Osteoblast (primary cell): ENCODE results near the gene ROS1. TPM values are rescaled to one million over a fixed set of nuclear protein-coding genes. Genes with fewer than 3 reads are reported as not detected.

Experiments used
- DNase-seq: peaks from one replicate; pipeline ENCODE4 v3.0.0; 2011; ENCODE audit warnings: low spot score, mixed read lengths; ENCODE audit not compliant: insufficient read length; ENCODE audit errors: missing footprints
- H2AFZ ChIP-seq: 2 replicates; pipeline ENCODE4 v1.6.0; 2011; ENCODE audit warnings: mild to moderate bottlenecking, low read length
- H3K27ac ChIP-seq: 2 replicates; pipeline ENCODE4 v1.5.1; 2011; ENCODE audit warnings: mild to moderate bottlenecking, low read depth, low read length, moderate library complexity
- H3K27me3 ChIP-seq: 2 replicates; pipeline ENCODE4 v1.6.0; 2012; ENCODE audit warnings: mild to moderate bottlenecking, control low read depth, inconsistent platforms, low read length, moderate library complexity; ENCODE audit not compliant: insufficient read depth
- H3K36me3 ChIP-seq: 2 replicates; pipeline ENCODE4 v1.5.1; 2011; ENCODE audit warnings: mild to moderate bottlenecking, low read length, control low read depth, moderate library complexity; ENCODE audit not compliant: insufficient read depth
- H3K4me1 ChIP-seq: 2 replicates; pipeline ENCODE4 v1.5.1; 2011; ENCODE audit warnings: mild to moderate bottlenecking, low read length, control low read depth, moderate library complexity; ENCODE audit not compliant: insufficient read depth
- H3K4me2 ChIP-seq: 2 replicates; pipeline ENCODE4 v1.6.0; 2011; ENCODE audit warnings: mild to moderate bottlenecking, low read length; ENCODE audit not compliant: insufficient read depth
- H3K4me3 ChIP-seq: fragments of 200-600 bp; sonication (generic); 3 replicates; pipeline ENCODE4 v1.5.1; 2012; ENCODE audit warnings: mild to moderate bottlenecking, low read length, inconsistent platforms; ENCODE audit not compliant: insufficient read depth
- H3K79me2 ChIP-seq: 2 replicates; pipeline ENCODE4 v1.6.0; 2012; ENCODE audit warnings: mild to moderate bottlenecking, low read length, control low read depth, inconsistent platforms; ENCODE audit not compliant: insufficient read depth
- H3K9me3 ChIP-seq: 2 replicates; pipeline ENCODE4 v1.5.1; 2011; ENCODE audit warnings: low read depth, low read length, control low read depth
- H4K20me1 ChIP-seq: 2 replicates; pipeline ENCODE4 v1.6.0; 2012; ENCODE audit warnings: mild to moderate bottlenecking, low read length, control low read depth; ENCODE audit not compliant: insufficient read depth
- total RNA-seq: library from RNA; depleted of rRNA; stranded (reverse); fragments of >200 nt; gene quantifications from 2 replicates; pipeline ENCODE4 v1.2.3, GENCODE V29; 2012
- TF ChIP-seq, protein P1 (sequence below): IDR thresholded peaks from 2 replicates; pipeline ENCODE4 v1.5.1; 2011; ENCODE audit warnings: mild to moderate bottlenecking, low read depth, low read length, moderate library complexity; ENCODE audit errors: extremely low read depth

The ROS1 gene
- total RNA-seq = 0.59 and 1.4 TPM in 2 replicates

DNA sequence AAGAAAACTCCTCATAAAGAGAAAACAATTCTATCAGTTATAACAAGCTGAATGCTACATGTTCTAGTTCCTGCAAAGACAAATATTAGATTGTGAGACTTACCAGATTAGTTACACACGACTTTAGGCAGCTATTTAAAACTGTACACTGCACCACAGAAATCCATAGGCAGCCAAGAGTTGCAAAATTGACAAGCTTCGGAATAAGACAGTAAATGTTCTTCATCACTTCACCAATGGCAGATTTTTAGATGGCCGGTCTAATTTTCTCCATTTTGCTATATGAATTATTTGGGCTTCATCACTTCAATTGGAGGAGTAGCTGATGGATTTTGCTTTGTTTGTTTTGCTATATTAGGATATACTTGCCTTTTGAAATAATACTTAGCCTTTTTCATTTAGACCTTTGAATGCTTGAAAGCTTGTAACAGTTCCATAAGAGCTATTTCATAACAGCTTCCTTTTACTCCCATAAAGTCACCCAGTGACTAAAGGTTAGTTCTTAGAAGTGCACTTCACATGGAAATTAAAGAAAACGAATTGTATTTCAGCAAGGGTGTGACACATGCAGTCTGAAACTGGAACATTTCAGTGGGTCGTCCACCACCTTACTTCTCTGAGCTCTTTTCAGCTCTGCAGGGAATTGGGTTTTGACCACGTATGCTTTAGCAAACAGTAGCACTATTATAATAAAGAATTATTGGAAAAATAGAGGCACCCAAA is at the start of gene ROS1:
TSS of gene ROS1 (minus strand) at position 512 of the 723 bp plus-strand sequence. CDS start at position 226, 286 bp downstream.
- Histone ChIP-seq H3K4me3 (no peak within 1 kb of the TSS), H3K4me1 (peaks cover 14% of the 10 kb centered on the region), H2AFZ (peak within 1 kb of the TSS; percentile 54), H4K20me1 (no peaks in the 10 kb centered on the region), H3K27me3 (no peaks in the 10 kb centered on the region), H3K9me3 (no peaks in the 10 kb centered on the region), H3K27ac (no peak within 1 kb of the TSS), H3K4me2 (peak within 1 kb of the TSS; percentile 44), H3K79me2 (no peaks in the 10 kb centered on the region), H3K36me3 (no peaks in the 10 kb centered on the region)
- DNase-seq = no peak
- TF ChIP-seq, protein P1, sequence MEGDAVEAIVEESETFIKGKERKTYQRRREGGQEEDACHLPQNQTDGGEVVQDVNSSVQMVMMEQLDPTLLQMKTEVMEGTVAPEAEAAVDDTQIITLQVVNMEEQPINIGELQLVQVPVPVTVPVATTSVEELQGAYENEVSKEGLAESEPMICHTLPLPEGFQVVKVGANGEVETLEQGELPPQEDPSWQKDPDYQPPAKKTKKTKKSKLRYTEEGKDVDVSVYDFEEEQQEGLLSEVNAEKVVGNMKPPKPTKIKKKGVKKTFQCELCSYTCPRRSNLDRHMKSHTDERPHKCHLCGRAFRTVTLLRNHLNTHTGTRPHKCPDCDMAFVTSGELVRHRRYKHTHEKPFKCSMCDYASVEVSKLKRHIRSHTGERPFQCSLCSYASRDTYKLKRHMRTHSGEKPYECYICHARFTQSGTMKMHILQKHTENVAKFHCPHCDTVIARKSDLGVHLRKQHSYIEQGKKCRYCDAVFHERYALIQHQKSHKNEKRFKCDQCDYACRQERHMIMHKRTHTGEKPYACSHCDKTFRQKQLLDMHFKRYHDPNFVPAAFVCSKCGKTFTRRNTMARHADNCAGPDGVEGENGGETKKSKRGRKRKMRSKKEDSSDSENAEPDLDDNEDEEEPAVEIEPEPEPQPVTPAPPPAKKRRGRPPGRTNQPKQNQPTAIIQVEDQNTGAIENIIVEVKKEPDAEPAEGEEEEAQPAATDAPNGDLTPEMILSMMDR = no peak

GRCh38 chr6:117473401-117473800 is 47.7 kb upstream of the ROS1 start:
- no peak for DNase-seq
- Histone ChIP-seq H3K36me3 (no peaks in the 10 kb centered on the region), H3K4me1 (no peaks in the 10 kb centered on the region), H3K27ac (no peak overlapping the region), H3K79me2 (no peaks in the 10 kb centered on the region), H3K4me2 (no peak overlapping the region), H3K9me3 (no peaks in the 10 kb centered on the region), H2AFZ (no peak overlapping the region), H3K27me3 (no peaks in the 10 kb centered on the region), H3K4me3 (no peak overlapping the region), H4K20me1 (no peaks in the 10 kb centered on the region)
- TF ChIP-seq, protein P1 = no peak

DNA sequence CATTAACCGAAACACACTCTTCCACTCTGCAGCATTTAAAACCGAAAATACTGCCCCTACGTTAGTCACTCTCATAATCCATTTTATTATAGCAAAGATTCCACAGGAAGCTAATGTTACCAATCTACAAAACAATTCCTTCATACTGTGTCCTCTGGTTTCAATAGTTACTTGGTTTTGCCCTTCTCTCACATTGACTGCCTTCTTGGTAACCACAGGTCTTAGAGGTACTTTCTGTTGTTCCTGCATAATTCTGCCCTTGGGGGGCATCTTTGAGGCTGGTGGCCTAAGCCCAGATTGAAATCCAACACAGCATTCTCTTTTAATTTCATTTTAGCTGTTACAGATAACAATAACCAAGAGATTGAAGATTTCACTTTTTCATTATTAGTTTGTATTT is 46.9 kb upstream of the ROS1 start:
- Histone ChIP-seq H3K27me3 (no peaks in the 10 kb centered on the region), H4K20me1 (no peaks in the 10 kb centered on the region), H3K36me3 (no peaks in the 10 kb centered on the region), H3K9me3 (no peaks in the 10 kb centered on the region), H3K79me2 (no peaks in the 10 kb centered on the region), H3K4me2 (no peak overlapping the region), H2AFZ (no peak overlapping the region), H3K4me3 (no peak overlapping the region), H3K4me1 (no peaks in the 10 kb centered on the region), H3K27ac (no peak overlapping the region)
- DNase-seq = no peak
- TF ChIP-seq, protein P1 = no peak

- DNase-seq = no peak
- TF ChIP-seq, protein P1 = no peak
- peaks cover under 1% of the 10 kb centered on the region for H3K4me1 ChIP-seq
Measured at GRCh38 chr6:117469791-117470190, 44.0 kb upstream of the ROS1 start.

More at GRCh38 chr6:117469791-117470190, 44.0 kb upstream of the ROS1 start:
- H4K20me1 ChIP-seq = no peaks in the 10 kb centered on the region
- H2AFZ ChIP-seq = no peak overlapping the region
- no peaks in the 10 kb centered on the region for H3K36me3 ChIP-seq
- no peaks in the 10 kb centered on the region for H3K79me2 ChIP-seq
- no peaks in the 10 kb centered on the region for H3K27me3 ChIP-seq
- no peak overlapping the region for H3K4me3 ChIP-seq
- no peaks in the 10 kb centered on the region for H3K9me3 ChIP-seq
- H3K27ac ChIP-seq = no peak overlapping the region
- H3K4me2 ChIP-seq = no peak overlapping the region
